ENCODE data around the gene CHN2.

CHN2 gene

DNA sequence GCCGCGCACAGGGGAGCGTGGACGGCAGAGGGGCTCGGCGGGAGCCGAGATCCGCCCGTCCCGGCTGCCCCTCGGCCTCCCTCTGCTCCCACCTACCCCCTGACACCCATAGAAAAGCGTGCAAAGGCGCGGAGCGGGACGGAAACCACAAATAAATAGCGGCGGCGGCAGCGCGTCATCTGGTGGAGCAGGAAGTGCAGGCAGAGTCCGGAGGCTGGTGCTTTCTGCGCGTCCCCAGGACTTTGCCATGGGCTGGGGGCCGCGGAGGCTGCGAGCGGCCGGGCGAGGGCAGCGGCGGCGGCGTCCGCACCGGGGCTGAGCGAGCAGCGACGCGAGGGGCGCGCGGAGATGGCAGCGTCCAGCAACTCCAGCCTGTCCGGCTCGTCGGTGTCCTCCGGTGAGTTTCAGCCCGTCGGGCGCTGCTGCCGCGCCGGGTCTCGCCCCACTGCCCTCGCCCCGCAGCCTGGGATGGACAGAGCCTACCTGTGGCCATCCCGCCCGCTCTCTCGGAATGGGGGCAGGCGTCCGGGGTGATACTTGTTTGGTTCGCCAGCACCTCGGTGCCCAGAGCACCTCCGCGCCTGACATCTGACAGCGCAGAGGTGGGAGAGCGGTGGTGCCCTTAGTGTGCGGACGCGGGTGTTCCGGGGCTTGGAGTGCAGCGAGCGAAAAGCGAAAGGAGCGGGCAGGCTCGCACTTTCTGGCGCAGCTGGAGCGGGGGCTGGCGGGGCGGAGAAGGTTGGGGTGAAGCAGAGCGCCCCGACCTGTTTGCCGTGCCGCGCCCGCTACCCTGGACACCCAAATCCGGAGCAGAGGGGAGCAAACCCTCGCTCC lies at the start of gene CHN2:
Gene CHN2, plus strand, starts transcription at position 182 of the 834 bp plus-strand sequence.
- no peak for FAIRE-seq

DNA sequence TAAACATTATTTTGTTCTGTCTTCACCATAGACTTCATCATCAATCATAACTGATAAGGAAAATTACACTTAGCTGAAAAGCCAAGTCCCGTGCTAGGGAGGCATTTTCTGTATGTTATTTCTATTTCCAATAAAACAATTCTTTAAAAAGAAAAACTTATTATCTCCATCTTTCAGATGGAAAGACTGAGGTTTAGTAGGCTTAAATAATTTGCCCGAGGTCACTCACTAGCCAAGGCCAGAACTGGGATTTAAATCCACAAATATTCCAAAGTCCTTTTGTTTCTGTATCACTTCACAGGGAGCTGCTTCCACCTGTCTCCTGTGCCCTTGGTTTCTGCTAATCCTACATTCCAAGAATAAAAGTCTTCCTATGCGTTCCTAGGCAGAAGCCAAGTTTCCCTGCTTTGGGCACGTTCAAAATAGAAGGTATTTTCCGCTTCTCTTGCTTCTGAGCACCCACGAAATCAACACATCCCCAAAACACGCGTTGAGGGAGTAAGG lies 49.0 kb upstream of the CHN2 start:
- no peak for FAIRE-seq

DNA sequence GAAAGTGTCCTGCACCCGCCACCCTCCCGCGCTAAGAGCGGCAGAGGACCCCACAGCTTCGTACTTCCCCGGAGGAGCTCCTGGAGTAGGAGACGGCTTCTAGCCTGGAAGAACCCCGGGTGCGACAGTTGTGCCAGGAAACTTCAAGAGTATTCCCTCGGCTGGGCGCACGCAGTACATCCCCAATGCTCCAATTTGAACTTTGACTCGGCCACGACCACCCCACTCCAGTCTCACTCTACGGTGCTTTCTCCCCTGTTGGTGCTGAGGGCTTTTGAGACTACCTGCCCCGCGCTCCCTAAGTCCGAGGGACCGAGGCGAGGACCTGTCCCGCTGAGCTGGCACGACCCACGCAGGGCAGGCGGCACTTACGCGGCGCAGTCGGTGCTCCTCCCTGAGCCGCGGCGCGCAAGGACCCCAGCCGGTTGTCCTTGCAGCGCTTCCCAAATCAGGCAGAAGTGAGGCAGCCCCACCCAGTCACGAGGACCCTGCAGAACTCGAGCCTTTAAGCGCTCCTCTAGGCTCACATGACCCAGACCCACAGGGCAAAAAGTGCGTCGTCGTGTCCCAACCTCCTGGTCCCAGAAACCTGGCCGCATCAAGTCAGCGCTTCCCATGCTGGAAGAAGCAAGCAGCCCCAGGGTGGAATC lies 48.4 kb upstream of the CHN2 start, which contains the start of gene CPVL:
Gene CPVL, minus strand, starts transcription at position 481 of the 650 bp plus-strand sequence. CDS start 25,476 bp downstream, outside the sequence.
- no peak for FAIRE-seq

DNA sequence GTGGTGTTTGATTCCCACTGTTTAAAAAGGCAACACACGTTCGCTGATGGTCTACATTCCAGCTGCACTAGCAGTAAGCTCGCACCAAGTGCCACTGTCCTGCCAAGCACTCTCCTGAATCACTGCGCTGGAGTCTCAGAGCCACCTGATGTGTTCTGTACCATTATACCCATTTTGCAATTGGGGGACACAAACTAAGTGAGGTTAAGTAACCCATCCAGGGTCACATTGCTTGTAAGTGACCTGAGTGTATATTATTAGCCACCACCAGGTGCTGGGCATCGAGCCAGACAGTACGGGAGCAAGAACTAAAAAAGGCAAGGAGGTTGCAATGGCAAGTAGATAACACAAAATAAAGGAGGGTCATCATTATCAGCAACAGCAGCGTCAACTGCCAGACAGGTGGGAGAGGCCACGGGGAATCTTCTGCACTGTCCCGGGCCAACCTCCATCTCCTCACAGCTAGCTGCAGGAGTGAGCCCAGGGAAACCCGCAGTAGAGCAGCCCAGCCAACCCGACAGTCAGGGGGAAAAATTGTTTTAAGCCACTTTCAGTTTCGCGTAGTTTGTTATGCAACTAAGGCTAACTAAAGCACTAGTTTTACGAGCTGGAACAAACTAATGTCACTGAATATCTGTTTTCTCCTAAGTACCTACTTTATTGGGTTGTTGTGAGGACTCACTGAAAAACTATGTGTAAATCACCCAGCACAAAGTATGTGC lies 47.5 kb upstream of the CHN2 start:
- no peak for FAIRE-seq

DNA sequence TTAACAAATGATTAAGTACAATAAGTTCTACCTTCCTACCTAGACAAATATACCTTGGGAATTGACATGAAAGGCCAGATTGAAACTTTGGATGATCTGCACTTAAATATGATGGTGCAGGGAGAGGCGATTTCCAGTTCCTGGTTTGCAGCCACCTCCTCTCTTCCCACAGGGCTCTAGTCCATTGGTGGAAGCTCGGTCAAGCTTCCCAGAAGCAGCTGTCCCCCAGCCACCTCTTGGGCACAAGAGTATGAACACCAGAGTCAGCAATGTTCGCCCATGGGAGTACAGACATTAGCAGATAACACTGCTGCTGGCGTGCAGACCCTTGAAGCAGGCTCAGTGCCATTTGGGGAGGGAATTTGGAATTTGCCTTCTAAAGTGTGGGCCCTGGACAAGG lies 46.8 kb upstream of the CHN2 start:
- no peak for FAIRE-seq

DNA sequence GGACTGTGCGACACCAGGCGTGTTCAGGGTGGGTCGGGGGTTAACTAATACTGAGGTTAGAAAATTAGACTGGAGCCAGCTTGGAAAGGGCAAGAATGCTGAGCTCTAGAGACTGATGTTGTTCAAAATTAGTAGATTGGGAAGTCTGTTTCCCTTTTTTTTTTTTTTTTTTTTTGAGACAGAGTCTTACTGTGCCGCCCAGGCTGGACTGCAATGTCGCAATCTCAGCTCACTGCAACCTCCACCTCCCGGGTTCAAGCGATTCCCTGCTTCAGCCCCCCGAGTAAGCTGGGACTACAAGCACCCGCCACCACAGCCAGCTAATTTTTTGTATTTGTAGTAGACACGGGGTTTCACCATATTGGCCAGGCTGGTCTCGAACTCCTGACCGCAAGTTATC lies 45.5 kb upstream of the CHN2 start:
- FAIRE-seq = no peak

DNA sequence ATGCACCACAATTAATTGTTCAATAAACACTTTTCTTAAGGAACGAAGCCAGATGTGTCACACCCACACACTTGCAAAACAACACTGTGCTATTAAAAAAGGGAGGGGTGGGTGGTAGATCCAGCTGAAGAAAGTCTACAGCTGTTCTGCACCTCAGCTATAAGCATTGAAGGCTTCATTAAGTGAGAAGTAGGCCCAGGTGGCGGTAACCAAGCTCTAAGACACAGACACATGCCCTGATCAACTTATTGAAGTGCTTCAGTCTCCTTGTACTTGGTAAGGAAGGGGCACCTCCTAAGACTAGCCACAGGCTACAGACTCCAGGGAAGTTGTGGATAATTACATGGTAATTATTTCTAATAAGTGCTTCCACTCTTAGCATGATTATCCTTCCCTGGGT lies 43.7 kb upstream of the CHN2 start:
- no peak for FAIRE-seq

DNA sequence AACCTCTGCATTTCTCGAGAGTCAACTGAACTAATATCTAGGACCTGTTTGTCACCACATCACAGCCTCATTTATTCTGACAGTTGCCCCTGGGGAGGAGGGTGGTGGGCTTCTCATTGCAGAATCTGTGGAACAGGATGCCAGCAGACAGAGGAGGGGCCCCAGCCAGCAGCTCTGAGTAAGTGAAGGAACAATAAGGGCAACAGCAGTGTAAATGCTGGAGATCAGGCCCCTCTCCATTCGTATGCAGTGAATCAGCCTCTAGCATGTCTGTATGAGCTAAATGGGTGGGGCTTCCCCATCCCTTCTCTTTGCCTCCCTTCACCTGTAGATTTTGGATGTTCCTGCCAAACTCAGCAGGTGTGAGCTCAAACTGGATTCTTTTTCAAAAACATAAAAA lies 40.5 kb upstream of the CHN2 start:
- no peak for FAIRE-seq

DNA sequence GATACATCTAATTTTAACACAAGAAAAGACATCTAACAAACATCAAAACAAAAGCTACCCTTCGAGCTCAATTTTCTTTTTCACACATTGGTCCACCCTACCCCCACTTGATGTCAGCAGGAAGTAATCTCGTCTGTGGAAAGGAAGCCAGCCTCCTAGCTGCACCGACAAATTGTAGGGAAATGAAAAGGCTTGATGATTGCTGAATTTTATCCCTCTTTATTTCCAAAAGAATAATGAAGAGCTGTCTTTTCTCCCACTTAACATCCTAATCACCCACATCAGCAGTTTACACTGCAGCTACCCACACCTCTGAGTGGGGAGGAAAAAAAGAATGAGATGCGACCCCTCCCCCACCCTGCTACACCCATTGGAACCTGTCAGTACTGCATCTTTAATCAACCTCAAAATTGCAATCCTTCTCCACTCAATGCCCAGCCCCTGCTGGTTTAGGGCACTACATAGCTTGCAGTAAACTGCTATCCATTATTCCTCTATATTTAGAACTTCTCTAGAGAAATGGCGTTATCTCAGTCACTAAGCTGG lies 37.6 kb upstream of the CHN2 start:
- FAIRE-seq = no peak

DNA sequence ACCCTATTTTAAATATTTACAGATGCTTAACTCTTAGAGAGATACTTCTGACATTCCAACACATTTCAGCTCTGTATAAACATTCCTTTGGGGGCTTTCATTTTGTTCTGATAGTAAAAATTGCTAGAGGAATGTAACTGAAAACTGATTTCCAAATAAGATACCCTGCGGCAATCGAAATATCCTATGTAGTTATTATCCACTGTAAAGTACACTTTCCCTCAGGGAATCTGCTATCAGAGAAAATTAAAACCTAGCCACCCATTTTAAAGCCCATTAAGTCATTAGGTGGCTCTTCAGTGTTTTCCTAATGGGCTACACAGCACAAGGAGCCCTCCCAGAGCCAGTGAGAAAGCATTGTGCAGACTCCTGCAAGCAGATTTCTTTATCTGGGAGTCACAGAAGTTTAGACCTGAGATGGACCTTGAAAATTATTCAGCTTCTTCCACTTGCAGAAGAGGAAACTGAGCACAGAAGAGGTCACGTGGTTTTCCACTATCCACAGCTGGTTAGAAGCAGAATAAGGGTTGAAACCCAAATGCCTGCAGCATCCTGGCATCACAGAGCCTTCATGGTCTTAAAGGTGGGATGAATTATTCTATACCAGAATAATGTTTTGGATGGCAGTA lies 35.7 kb upstream of the CHN2 start:
- FAIRE-seq = no peak

DNA sequence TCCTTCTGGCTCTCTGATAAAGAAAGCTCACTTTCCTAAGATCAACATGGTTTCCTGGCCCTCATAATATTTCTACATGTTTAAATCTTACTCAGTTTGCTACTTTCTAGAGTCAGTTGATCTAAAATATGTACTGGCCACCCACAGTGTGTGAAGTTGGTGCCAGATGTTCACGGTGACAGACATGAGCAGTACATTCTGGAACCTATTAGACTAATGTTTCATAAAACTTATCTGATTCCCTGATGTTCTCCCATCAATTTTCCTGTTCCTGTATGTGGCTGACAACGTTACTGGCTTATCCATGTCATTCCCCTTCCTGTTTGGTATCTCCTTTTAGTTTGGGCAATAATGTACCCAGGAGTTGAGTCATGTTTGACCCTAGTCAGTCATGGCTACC lies 34.5 kb upstream of the CHN2 start:
- FAIRE-seq = no peak

DNA sequence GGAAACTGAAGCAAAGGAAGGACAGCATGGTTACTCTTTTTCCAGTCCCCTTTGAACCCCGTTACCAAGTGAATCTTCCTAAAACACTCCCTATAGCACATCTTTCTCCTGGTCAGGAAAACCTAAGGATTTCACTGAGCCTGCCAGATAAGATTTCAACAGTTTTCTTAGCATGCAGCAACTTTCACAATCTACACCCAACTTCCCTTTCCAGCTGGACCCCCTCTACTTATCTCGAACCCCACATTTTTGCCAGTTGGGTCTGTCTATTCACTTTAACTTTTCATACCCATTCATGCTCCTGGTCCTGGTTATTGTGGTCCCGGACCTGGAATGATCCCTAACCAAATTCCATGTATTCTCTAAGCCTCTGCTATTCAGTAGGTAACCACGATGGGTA lies 33.3 kb upstream of the CHN2 start:
- no peak for FAIRE-seq

DNA sequence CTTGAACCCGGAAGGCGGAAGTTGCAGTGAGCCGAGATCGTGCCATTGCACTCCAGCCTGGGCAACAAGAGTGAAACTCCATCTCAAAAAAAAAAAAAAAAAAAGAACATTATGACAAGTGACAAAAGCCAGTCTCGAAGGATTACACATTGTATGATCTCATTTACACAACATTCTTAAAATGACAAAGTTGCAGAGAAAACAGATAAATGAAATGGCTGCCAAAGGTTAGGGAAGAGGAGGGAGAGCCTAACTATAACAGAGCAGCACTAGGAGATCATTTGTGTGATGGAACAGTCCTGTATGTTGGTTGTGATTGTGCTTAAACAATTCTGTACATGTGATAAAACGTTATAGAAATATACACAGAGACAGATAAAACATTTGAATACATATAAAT lies 32.0 kb upstream of the CHN2 start:
- FAIRE-seq = no peak

DNA sequence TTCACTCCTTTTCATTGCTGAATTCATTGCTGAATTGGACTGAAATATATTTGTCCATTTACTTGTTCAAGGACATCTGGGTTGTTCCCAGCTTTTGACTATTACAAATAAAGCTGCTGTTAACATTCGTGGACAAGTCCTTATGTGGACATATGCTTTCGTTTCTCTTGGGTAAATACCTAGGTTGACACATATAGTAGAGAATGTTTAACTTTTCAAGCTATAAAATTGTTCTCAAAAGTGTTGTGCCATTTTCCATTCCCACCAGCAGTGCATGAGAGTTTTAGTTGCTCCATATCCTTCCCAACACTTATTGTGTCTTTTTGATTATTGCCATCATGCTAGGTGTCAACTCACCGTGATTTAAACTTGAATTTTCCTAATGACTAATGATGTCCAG lies 30.7 kb upstream of the CHN2 start:
- no peak for FAIRE-seq

DNA sequence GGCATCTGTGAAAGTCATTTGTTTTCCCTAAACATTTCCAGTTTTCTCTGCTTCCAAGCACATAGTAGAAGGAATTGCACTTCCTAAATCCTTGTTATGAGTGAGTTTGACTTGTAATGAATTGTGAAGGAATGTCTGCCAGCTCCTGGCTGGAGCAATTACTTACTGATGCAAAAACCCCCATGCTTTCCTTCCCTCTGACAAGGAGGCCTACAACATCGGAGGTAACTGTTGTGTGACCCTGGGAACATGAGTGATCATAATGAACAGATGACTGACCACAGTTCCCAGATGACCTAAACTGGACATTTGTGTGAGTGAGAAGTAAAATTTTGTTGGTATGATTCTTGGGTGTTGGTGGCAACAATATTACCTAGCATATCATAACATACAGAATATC lies 26.9 kb upstream of the CHN2 start:
- no peak for FAIRE-seq

DNA sequence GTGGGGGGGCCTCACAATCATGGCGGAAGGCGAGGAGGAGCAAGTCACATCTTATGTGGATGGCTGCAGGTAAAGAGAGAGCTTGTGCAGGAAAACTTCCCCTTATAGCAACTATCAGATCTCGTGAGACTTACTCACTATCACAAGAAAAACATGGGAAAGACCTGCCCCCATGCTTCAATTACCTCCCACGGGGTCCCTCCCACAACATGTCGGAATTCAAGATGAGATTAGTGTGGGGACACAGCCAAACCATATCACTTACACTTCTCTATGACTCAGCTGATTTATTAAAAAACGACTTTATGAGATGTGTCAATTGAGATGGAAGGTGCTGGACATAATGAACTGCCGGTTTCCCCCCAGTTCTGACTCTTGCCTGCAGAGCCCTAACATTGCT lies 23.8 kb upstream of the CHN2 start:
- no peak for FAIRE-seq

DNA sequence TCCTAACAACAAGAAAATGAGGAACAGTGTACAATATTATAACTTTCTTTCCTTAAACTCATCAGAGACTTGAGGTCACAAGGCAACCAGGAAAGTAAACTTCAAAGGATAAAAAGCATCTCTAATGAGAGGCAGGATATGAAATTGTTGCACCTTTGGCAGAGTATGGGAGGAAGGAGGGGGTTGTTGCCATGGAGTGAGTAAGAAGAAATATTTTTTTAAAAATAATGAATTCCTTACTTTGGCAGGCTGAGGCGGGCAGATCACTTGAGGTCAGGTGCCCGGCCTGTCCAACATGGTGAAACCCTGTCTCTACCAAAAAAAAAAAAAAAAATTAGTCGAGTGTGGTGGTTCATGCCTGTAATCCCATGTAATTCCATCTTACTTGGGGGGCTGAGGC lies 21.1 kb upstream of the CHN2 start:
- no peak for FAIRE-seq

DNA sequence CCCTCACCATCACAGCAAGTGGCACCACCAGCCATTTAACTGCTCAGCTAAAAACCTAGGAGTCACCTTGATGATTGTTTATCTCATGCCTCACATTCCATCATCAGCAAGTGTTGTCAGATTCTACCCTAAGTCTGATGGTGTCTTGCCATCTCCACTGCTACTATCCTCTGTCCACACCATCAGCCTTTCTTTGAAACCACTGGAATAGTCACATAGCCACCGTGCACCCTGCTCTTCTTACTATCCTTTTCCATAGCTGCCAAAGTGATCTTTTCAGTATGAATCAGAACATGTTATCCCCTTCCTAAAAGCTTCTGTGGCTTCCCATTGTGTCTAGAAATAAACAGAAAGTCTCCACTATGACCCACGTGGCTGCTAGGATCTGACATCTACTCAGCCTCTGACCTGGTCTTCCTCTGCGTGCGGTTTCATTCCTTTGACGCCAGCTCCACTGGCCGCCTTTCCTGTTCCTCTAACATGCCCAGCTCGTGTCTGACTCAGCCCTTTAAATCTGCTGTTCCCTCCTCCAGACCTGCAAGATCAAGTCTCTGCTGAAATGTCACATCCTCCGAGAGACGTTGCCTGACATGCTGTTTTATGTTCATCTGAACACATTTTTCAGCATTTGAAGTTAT lies 16.5 kb upstream of the CHN2 start:
- FAIRE-seq = no peak

DNA sequence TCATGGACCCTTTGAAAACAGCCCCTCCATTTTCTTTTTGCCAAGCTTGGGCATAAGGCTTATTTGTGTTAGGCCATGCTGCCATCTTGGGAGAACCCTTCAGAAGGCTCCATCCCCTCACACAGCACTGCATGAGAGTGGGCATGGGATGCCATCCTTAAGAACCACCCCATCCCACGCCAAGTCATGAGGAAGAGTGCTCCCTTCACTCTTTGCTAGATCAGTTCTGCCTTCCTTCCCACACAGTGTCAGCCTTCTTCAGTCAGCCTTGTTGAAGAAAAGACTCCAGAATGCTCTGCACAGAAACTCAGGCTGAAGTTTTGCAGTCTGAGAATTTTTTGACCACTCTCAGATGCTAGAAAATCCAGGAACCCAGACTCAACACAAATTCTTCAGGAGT lies 15.5 kb upstream of the CHN2 start:
- no peak for FAIRE-seq

DNA sequence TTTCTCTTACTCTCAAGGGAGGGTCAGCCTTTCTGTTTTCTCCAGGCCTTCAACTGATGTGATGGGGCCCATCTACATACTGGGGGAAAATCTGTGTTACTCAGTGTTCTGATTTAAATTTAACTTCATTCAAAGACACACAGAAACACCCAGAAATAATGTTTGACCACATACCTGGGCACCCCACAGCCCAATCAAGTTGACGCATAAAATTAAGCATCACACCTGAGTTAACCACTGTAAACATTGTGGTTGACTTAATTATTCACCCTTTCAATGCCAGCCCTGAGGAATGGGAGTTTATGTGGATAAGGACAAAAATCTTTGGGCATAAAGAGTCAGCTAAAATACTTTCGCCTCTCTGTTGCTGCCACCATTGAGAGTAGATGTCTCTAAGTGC lies 10.0 kb upstream of the CHN2 start:
- FAIRE-seq = no peak

DNA sequence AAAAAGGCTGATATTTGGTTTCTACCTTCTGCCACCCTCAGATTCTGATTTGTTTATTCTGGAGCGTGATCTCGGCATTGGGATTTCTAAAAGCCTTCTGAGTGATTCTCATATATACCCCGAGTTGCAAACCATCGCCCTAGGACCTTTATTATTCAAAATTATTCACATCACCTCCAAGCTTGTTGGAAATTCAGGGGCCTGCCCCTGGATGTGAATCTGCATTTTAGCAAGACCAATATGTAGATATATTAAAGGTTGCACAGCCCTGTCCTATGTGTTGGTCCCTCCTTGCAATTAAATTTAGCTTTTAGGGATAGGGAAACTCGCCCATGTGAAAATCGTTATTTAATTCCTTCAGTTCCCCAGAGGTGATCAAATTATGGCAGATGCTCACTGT lies 9.0 kb upstream of the CHN2 start:
- no peak for FAIRE-seq

DNA sequence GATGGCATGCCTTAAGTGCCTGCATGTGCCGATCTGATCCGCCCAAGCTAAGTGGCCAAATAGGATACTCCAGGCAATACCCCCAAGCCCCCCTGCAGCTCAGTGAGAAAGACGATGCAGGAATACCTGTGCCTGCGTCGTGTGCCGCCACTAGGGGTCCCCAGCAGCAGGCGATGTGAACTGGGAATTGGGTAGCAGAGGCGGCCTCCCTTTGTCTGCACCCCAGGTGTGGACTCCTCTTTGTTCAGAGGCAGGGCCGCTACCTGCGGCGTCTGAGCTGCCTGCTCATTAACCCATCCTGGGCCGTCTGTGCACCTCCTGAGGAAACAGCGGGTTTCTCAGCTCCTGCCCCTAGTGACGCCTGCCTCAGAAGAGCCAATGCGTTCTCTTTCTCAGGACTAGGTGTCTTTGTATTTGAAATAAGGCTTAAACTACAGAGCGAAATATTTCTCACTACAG lies 4.8 kb upstream of the CHN2 start:
- no peak for FAIRE-seq
